IgD-negative memory B cell (primary cell): ENCODE measurements around the gene DOK1. TPM values are rescaled to one million over a fixed set of nuclear protein-coding genes. Genes with fewer than 3 reads are reported as not detected.
A peak's percentile ranks its signal among the peaks of the same experiment; 100 is the strongest.

Experiments used
- H3K27ac Mint-ChIP-seq, 3 donors: one replicate each; pipeline ENCODE4 v1.8.0; 2020 to 2022; ENCODE audit warnings: mild to moderate bottlenecking in 3 of 3, mixed read lengths in 3 of 3, moderate library complexity in 1 of 3
- H3K27me3 Mint-ChIP-seq: one replicate; pipeline ENCODE4 v1.8.0; 2021; ENCODE audit warnings: mixed read lengths
- H3K36me3 Mint-ChIP-seq: one replicate; pipeline ENCODE4 v1.8.0; 2020; ENCODE audit warnings: mild to moderate bottlenecking, mixed read lengths
- H3K4me1 Mint-ChIP-seq, 3 donors: one replicate each; pipeline ENCODE4 v1.8.0; 2020 to 2022; ENCODE audit warnings: mixed read lengths in 3 of 3, mild to moderate bottlenecking in 1 of 3
- H3K4me3 Mint-ChIP-seq, 4 donors: one replicate each; pipeline ENCODE4 v1.8.0; 2020 to 2022; ENCODE audit warnings: mild to moderate bottlenecking in 4 of 4, mixed read lengths in 4 of 4, moderate library complexity in 3 of 4
- H3K9me3 Mint-ChIP-seq, 3 donors: one replicate each; pipeline ENCODE4 v1.8.0; 2020 to 2021; ENCODE audit warnings: mixed read lengths in 3 of 3, mild to moderate bottlenecking in 1 of 3
- polyA plus RNA-seq: library from polyadenylated mRNA; unstranded; fragments of 300-500 nt; fragmentation: Illumina TruSeq; gene quantifications from one replicate; pipeline ENCODE4 v1.2.3, GENCODE V29; 2021

DOK1 gene
- polyA plus RNA-seq, 1 donor from 2014 or later: 48.9 TPM

GRCh38 chr2:74515981-74516633 lies 38.4 kb upstream of the DOK1 start:
- H3K27me3 Mint-ChIP-seq: peaks cover 57% of the 10 kb centered on the region
- H3K27ac Mint-ChIP-seq: peak overlapping the region in 2 of 3 donors; percentile 63 to 94

GRCh38 chr2:74516650-74517049 lies 37.9 kb upstream of the DOK1 start:
- peaks cover 10 to 12% (median 11%) of the 10 kb centered on the region in 3 donors for H3K4me1 Mint-ChIP-seq
- H3K9me3 Mint-ChIP-seq: no peaks in the 10 kb centered on the region
- H3K27ac Mint-ChIP-seq: peak overlapping the region in 2 of 3 donors; percentile 63 to 94
- H3K4me3 Mint-ChIP-seq: peak overlapping the region; percentile 72 to 91 (median 81)
- peaks cover 54% of the 10 kb centered on the region for H3K27me3 Mint-ChIP-seq
- peaks cover 6% of the 10 kb centered on the region for H3K36me3 Mint-ChIP-seq

More at GRCh38 chr2:74515981-74516633, 38.4 kb upstream of the DOK1 start:
- Mint-ChIP-seq H3K9me3 (no peaks in the 10 kb centered on the region), H3K36me3 (peaks cover 6% of the 10 kb centered on the region), H3K4me1 (peaks cover 10 to 12% (median 11%) of the 10 kb centered on the region in 3 donors), H3K4me3 (peak overlapping the region; percentile 72 to 91 (median 81))

GRCh38 chr2:74522516-74522915 lies 32.0 kb upstream of the DOK1 start:
- H3K9me3 Mint-ChIP-seq: no peaks in the 10 kb centered on the region
- peaks cover 11% of the 10 kb centered on the region for H3K36me3 Mint-ChIP-seq
- no peak overlapping the region for H3K27ac Mint-ChIP-seq
- peaks cover 6 to 9% (median 7%) of the 10 kb centered on the region in 3 donors for H3K4me1 Mint-ChIP-seq
- H3K27me3 Mint-ChIP-seq: peaks cover 17% of the 10 kb centered on the region
- no peak overlapping the region for H3K4me3 Mint-ChIP-seq

- H3K4me3 Mint-ChIP-seq: no peak overlapping the region
- H3K9me3 Mint-ChIP-seq: no peaks in the 10 kb centered on the region
- H3K27ac Mint-ChIP-seq: no peak overlapping the region
- peaks cover 11 to 18% (median 15%) of the 10 kb centered on the region in 3 donors for H3K4me1 Mint-ChIP-seq
- peaks cover 5% of the 10 kb centered on the region for H3K27me3 Mint-ChIP-seq
- H3K36me3 Mint-ChIP-seq: peaks cover 9% of the 10 kb centered on the region
Measured at GRCh38 chr2:74524005-74524404, 30.5 kb upstream of the DOK1 start.

- Mint-ChIP-seq H3K9me3 (no peaks in the 10 kb centered on the region), H3K4me1 (peaks cover 11 to 19% (median 18%) of the 10 kb centered on the region in 3 donors), H3K27me3 (no peaks in the 10 kb centered on the region), H3K27ac (no peak overlapping the region), H3K36me3 (peaks cover 7% of the 10 kb centered on the region), H3K4me3 (peak overlapping the region in 1 of 4 donors; percentile 63)
Measured at GRCh38 chr2:74524955-74525716, 29.4 kb upstream of the DOK1 start.

- peak within 1 kb of the TSS; percentile 19 to 87 (median 76) for H3K4me3 Mint-ChIP-seq
- peaks cover 7% of the 10 kb centered on the region for H3K36me3 Mint-ChIP-seq
- H3K27me3 Mint-ChIP-seq: no peaks in the 10 kb centered on the region
- no peaks in the 10 kb centered on the region for H3K9me3 Mint-ChIP-seq
- peaks cover 15 to 24% (median 22%) of the 10 kb centered on the region in 3 donors for H3K4me1 Mint-ChIP-seq
- H3K27ac Mint-ChIP-seq: peak within 1 kb of the TSS; percentile 79 to 93 (median 92)
Measured at GRCh38 chr2:74525717-74526648, 28.5 kb upstream of the DOK1 start, which contains the start of gene DQX1. Gene DQX1, minus strand, starts transcription at chr2:74526231. Its CDS starts 502 bp downstream, at chr2:74525729.

- peak overlapping the region; percentile 79 to 93 (median 92) for H3K27ac Mint-ChIP-seq
- peak overlapping the region in 3 of 4 donors; percentile 73 to 87 (median 80) for H3K4me3 Mint-ChIP-seq
- no peaks in the 10 kb centered on the region for H3K27me3 Mint-ChIP-seq
- H3K9me3 Mint-ChIP-seq: no peaks in the 10 kb centered on the region
- peaks cover 20 to 30% (median 29%) of the 10 kb centered on the region in 3 donors for H3K4me1 Mint-ChIP-seq
- H3K36me3 Mint-ChIP-seq: peaks cover 7% of the 10 kb centered on the region
Measured at GRCh38 chr2:74526649-74527230, 27.8 kb upstream of the DOK1 start.

- Mint-ChIP-seq H3K4me1 (peaks cover 28 to 37% (median 37%) of the 10 kb centered on the region in 3 donors), H3K9me3 (no peaks in the 10 kb centered on the region), H3K4me3 (peak overlapping the region; percentile 87 to 97 (median 96)), H3K36me3 (peaks cover 7% of the 10 kb centered on the region), H3K27ac (peak overlapping the region in 2 of 3 donors; percentile 47 to 81), H3K27me3 (no peaks in the 10 kb centered on the region)
Measured at GRCh38 chr2:74527741-74528140, 26.8 kb upstream of the DOK1 start.

GRCh38 chr2:74528600-74529356 lies 25.7 kb upstream of the DOK1 start:
- Mint-ChIP-seq H3K4me1 (peaks cover 28 to 37% (median 37%) of the 10 kb centered on the region in 3 donors), H3K27me3 (no peaks in the 10 kb centered on the region), H3K4me3 (peak overlapping the region; percentile 87 to 97 (median 96)), H3K9me3 (no peaks in the 10 kb centered on the region), H3K27ac (peak overlapping the region; percentile 81 to 99 (median 94)), H3K36me3 (peaks cover 7% of the 10 kb centered on the region)

- H3K27me3 Mint-ChIP-seq: no peaks in the 10 kb centered on the region
- peak within 1 kb of the TSS; percentile 87 to 97 (median 96) for H3K4me3 Mint-ChIP-seq
- no peaks in the 10 kb centered on the region for H3K9me3 Mint-ChIP-seq
- H3K4me1 Mint-ChIP-seq: peaks cover 28 to 37% (median 37%) of the 10 kb centered on the region in 3 donors
- peaks cover 7% of the 10 kb centered on the region for H3K36me3 Mint-ChIP-seq
- peak within 1 kb of the TSS; percentile 81 to 99 (median 94) for H3K27ac Mint-ChIP-seq
Measured at GRCh38 chr2:74529357-74530238, 24.9 kb upstream of the DOK1 start, which contains the start of the genes AUP1 and HTRA2. Gene AUP1, minus strand, starts transcription at chr2:74529706. Its CDS starts 77 bp downstream, at chr2:74529629. Gene HTRA2, plus strand, starts transcription at chr2:74529933. Its CDS starts 74 bp downstream, at chr2:74530007.

GRCh38 chr2:74530239-74531187 lies 24.0 kb upstream of the DOK1 start:
- Mint-ChIP-seq H3K4me3 (peak overlapping the region; percentile 87 to 97 (median 96)), H3K9me3 (no peaks in the 10 kb centered on the region), H3K27ac (peak overlapping the region; percentile 81 to 99 (median 94)), H3K4me1 (peaks cover 28 to 37% (median 37%) of the 10 kb centered on the region in 3 donors), H3K27me3 (no peaks in the 10 kb centered on the region), H3K36me3 (peaks cover 7% of the 10 kb centered on the region)

GRCh38 chr2:74531666-74532065 lies 22.9 kb upstream of the DOK1 start:
- Mint-ChIP-seq H3K27ac (peak overlapping the region; percentile 0 to 91 (median 81)), H3K27me3 (no peaks in the 10 kb centered on the region), H3K4me3 (peak overlapping the region in 3 of 4 donors; percentile 72 to 87 (median 73)), H3K4me1 (peaks cover 22 to 32% (median 31%) of the 10 kb centered on the region in 3 donors), H3K36me3 (peaks cover 2% of the 10 kb centered on the region), H3K9me3 (no peaks in the 10 kb centered on the region)
